Upper lobe of left lung (tissue), 4 donors: ENCODE data around the gene SPATA33.

Experiments used
- CTCF ChIP-seq, 6 experiments: fragments of 450-650 bp in 4 of 6; fragments of 200-600 bp in 2 of 6; sonication (generic) in 2 of 6; IDR thresholded peaks; one replicate each; pipeline ENCODE4 v1.5.1; 2016 to 2019; ENCODE audit warnings: antibody characterized with exemption in 6 of 6
- EP300 ChIP-seq, 4 donors: sonication (generic); formaldehyde crosslinking; IDR thresholded peaks; one replicate each; pipeline ENCODE4 v1.5.1; 2017; ENCODE audit warnings: antibody characterized with exemption in 4 of 4, control low read depth in 2 of 4
- POLR2A ChIP-seq, 4 donors: fragments of 450-650 bp; IDR thresholded peaks; one replicate each; pipeline ENCODE4 v1.5.1; 2016 to 2017; ENCODE audit warnings: antibody characterized with exemption in 4 of 4, mild to moderate bottlenecking in 2 of 4
- POLR2AphosphoS5 ChIP-seq, 2 donors: sonication (generic); formaldehyde crosslinking; IDR thresholded peaks; one replicate each; pipeline ENCODE4 v1.5.1; 2017; ENCODE audit warnings: antibody characterized with exemption in 2 of 2

DNA sequence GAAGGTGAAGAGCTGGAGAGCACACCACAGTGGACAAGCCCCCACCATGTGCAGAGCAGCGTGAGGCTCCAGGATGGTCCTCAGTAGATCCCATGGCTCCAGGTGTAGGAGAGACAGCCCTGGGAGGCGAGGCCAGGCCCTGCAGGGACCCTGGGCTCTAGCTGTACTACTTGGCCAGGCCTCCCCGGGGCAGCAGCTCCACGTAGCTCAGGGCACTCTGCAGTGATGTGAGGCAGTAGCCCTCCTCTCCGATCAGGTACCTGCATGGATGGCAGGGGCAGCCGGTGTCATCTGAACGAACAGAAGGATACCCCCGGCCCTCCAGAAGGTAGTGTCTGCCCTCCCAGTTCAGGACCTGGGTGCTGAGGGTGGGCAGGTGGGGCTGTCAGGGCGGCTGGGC, 50.1 kb downstream of the SPATA33 start:
- TF ChIP-seq POLR2A (IDR thresholded peaks at IDR 0.05) (no peak), CTCF (IDR thresholded peaks at IDR 0.05) (no peak), EP300 (IDR thresholded peaks at IDR 0.05) (no peak), POLR2AphosphoS5 (IDR thresholded peaks at IDR 0.05) (no peak)
